Loucy (cell line): Measurements from ENCODE around the gene ACTL8.

Experiments used
- H2AFZ ChIP-seq: fragments of 200-600 bp; sonication (generic); 2 replicates; pipeline ENCODE4 v1.6.0; 2016; ENCODE audit warnings: antibody characterized with exemption, mild to moderate bottlenecking, low read length, moderate library complexity
- H3F3A ChIP-seq: fragments of 200-600 bp; 2 replicates; pipeline ENCODE4 v1.6.0; 2016; ENCODE audit warnings: antibody characterized with exemption, low read depth, mild to moderate bottlenecking
- H3K27me3 ChIP-seq: fragments of 200-600 bp; sonication (generic); 2 replicates; pipeline ENCODE4 v1.6.1; 2014; ENCODE audit warnings: low read length, mild to moderate bottlenecking; ENCODE audit not compliant: insufficient read depth, poor library complexity, severe bottlenecking
- H3K36me3 ChIP-seq: fragments of 200-600 bp; sonication (generic); 2 replicates; pipeline ENCODE4 v1.6.1; 2016; ENCODE audit warnings: low read length; ENCODE audit not compliant: insufficient read depth
- H3K4me1 ChIP-seq: fragments of 200-600 bp; sonication (generic); 2 replicates; pipeline ENCODE4 v1.5.1; 2014; ENCODE audit warnings: low read length, mild to moderate bottlenecking; ENCODE audit not compliant: insufficient read depth, poor library complexity, severe bottlenecking
- H3K4me2 ChIP-seq: fragments of 200-600 bp; sonication (generic); 2 replicates; pipeline ENCODE4 v1.6.0; 2014; ENCODE audit warnings: antibody characterized with exemption, low read length, low read depth, mild to moderate bottlenecking; ENCODE audit not compliant: poor library complexity, severe bottlenecking
- H3K4me3 ChIP-seq: fragments of 200-600 bp; sonication (generic); 2 replicates; pipeline ENCODE4 v1.5.1; 2014; ENCODE audit warnings: low read length, mild to moderate bottlenecking, mixed read lengths; ENCODE audit not compliant: poor library complexity, severe bottlenecking
- H3K79me2 ChIP-seq: fragments of 200-600 bp; sonication (generic); 2 replicates; pipeline ENCODE4 v1.6.1; 2014; ENCODE audit warnings: low read length; ENCODE audit not compliant: insufficient read depth
- H3K9ac ChIP-seq: fragments of 200-600 bp; sonication (generic); 2 replicates; pipeline ENCODE4 v1.6.0; 2014; ENCODE audit warnings: mild to moderate bottlenecking, low read depth, low read length, moderate library complexity; ENCODE audit not compliant: poor library complexity, severe bottlenecking
- H3K9me2 ChIP-seq: fragments of 200-600 bp; sonication (generic); replicated peaks from 2 replicates; pipeline ENCODE4 v1.6.1; 2016; ENCODE audit warnings: low read depth, low read length, mixed read lengths
- H3K9me3 ChIP-seq: fragments of 200-600 bp; sonication (generic); 2 replicates; pipeline ENCODE4 v1.6.1; 2014; ENCODE audit warnings: mild to moderate bottlenecking, antibody characterized with exemption, low read length, low read depth; ENCODE audit not compliant: insufficient read depth
- H4K20me1 ChIP-seq: fragments of 200-600 bp; sonication (generic); 2 replicates; pipeline ENCODE4 v1.6.0; 2014; ENCODE audit warnings: antibody characterized with exemption, low read length, mild to moderate bottlenecking; ENCODE audit not compliant: insufficient read depth, poor library complexity, severe bottlenecking
- EZH2phosphoT487 ChIP-seq: fragments of 200-600 bp; IDR thresholded peaks from 2 replicates; pipeline ENCODE4 v1.6.1; 2018; ENCODE audit warnings: antibody characterized with exemption, mild to moderate bottlenecking, moderate library complexity, borderline replicate concordance
- TF ChIP-seq, protein P1 (sequence below): fragments of 200-600 bp; sonication (generic); conservative IDR thresholded peaks from 2 replicates; pipeline ENCODE4 v1.5.1; 2014; ENCODE audit warnings: mild to moderate bottlenecking, antibody characterized with exemption, low read length

Gene ACTL8

DNA sequence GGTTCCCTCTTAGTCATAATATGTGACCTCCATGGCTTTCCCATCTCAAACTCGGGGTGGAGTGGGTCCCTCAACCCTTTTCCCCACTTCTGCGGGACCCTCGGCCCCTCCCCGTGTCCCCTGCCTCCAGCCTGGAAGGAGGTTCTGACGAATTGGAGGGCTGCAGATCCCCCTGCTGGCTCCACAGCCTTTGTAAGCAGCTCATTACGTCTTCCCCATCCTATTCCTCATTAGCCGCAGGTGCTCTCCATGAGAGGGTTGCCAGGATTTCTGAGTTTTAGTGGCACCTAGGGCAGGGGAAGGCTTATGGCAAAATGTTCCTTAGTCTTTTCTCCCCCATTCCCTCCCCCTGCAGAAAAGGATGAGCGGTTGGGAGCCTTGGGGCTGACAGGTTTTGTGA lies 8.3 kb downstream of the ACTL8 start:
- TF ChIP-seq EZH2phosphoT487, result no peak
- TF ChIP-seq, protein P1, sequence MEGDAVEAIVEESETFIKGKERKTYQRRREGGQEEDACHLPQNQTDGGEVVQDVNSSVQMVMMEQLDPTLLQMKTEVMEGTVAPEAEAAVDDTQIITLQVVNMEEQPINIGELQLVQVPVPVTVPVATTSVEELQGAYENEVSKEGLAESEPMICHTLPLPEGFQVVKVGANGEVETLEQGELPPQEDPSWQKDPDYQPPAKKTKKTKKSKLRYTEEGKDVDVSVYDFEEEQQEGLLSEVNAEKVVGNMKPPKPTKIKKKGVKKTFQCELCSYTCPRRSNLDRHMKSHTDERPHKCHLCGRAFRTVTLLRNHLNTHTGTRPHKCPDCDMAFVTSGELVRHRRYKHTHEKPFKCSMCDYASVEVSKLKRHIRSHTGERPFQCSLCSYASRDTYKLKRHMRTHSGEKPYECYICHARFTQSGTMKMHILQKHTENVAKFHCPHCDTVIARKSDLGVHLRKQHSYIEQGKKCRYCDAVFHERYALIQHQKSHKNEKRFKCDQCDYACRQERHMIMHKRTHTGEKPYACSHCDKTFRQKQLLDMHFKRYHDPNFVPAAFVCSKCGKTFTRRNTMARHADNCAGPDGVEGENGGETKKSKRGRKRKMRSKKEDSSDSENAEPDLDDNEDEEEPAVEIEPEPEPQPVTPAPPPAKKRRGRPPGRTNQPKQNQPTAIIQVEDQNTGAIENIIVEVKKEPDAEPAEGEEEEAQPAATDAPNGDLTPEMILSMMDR, result no peak
- H3K79me2 ChIP-seq, result no peaks in the 10 kb centered on the region
- no peak overlapping the region for H3K9ac ChIP-seq
- H3K9me2 ChIP-seq, result no peaks in the 10 kb centered on the region
- no peak overlapping the region for H3K4me3 ChIP-seq
- no peaks in the 10 kb centered on the region for H4K20me1 ChIP-seq
- no peaks in the 10 kb centered on the region for H3F3A ChIP-seq
- H2AFZ ChIP-seq, result no peak overlapping the region
- no peak overlapping the region for H3K4me2 ChIP-seq
- H3K9me3 ChIP-seq, result peaks cover 6% of the 10 kb centered on the region; the same call in 1 of the 2 replicates
- no peaks in the 10 kb centered on the region for H3K4me1 ChIP-seq
- no peaks in the 10 kb centered on the region for H3K36me3 ChIP-seq
- no peaks in the 10 kb centered on the region for H3K27me3 ChIP-seq

DNA sequence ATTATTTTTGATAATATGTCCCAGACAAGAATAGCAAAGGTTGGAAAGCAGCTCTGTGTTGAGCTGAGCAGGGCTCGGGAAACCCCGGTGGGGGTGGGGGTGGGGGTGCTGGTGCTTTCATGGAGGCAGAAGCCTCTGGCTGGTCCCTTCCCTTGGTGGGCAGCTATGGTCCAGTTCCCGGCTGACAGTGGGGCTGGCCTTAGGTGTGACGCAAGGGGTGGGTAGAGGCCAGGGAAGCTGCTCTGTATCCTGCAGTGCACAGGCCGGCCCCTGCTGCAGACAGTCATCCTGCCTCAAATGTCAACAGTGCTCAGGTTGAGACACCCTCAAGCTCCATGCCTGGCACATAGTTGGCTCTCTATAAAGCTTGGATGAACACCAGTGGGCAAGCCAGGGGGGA lies 8.9 kb downstream of the ACTL8 start:
- no peaks in the 10 kb centered on the region for H3K79me2 ChIP-seq
- no peaks in the 10 kb centered on the region for H3K9me2 ChIP-seq
- H2AFZ ChIP-seq, result no peak overlapping the region
- H3K9me3 ChIP-seq, result peaks cover 6% of the 10 kb centered on the region; the same call in 1 of the 2 replicates
- TF ChIP-seq, protein P1, result no peak
- TF ChIP-seq EZH2phosphoT487, result no peak
- no peaks in the 10 kb centered on the region for H4K20me1 ChIP-seq
- no peaks in the 10 kb centered on the region for H3K36me3 ChIP-seq
- H3K4me1 ChIP-seq, result no peaks in the 10 kb centered on the region
- no peak overlapping the region for H3K4me3 ChIP-seq
- H3K9ac ChIP-seq, result no peak overlapping the region
- H3F3A ChIP-seq, result no peaks in the 10 kb centered on the region
- no peaks in the 10 kb centered on the region for H3K27me3 ChIP-seq
- H3K4me2 ChIP-seq, result no peak overlapping the region

DNA sequence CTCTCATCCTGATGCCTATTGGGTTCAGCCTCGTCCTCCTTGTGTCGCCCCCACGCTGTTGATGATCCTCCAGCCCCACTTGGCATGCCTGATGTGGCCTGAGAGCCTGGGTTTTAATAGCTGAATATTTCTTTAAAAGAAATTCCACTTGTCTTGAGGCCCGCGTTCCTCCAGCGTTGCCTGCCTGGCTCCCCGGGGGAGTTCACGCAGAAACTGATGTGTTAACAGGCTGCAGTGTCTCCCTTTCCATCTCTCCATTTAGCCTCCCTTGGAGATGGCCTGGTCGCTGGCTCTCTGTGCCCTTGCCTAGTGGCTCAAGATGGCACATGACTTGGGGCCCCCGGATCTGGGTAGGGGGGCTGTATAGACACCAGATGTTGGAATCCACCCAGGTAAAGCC lies 9.5 kb downstream of the ACTL8 start:
- no peaks in the 10 kb centered on the region for H4K20me1 ChIP-seq
- no peaks in the 10 kb centered on the region for H3K79me2 ChIP-seq
- no peaks in the 10 kb centered on the region for H3K36me3 ChIP-seq
- no peak overlapping the region for H3K4me2 ChIP-seq
- H3K9me2 ChIP-seq, result no peaks in the 10 kb centered on the region
- no peak overlapping the region for H2AFZ ChIP-seq
- no peaks in the 10 kb centered on the region for H3K4me1 ChIP-seq
- no peak overlapping the region for H3K9ac ChIP-seq
- H3F3A ChIP-seq, result no peaks in the 10 kb centered on the region
- peaks cover 2% of the 10 kb centered on the region; the same call in 1 of the 2 replicates for H3K9me3 ChIP-seq
- H3K4me3 ChIP-seq, result no peak overlapping the region
- TF ChIP-seq, protein P1, result no peak
- no peak for TF ChIP-seq EZH2phosphoT487
- H3K27me3 ChIP-seq, result no peaks in the 10 kb centered on the region
